A549 (cell line): Measurements from ENCODE around the gene TIMM44. TPM values are rescaled to one million over a fixed set of nuclear protein-coding genes. Genes with fewer than 3 reads are reported as not detected.

Experiments used
- ATAC-seq, 2 experiments: fragments of 200-7000 bp in 1 of 2; fragments of >200 bp in 1 of 2; cut with Nextera tagmentation in 1 of 2; cut with Tn5 transposase in 1 of 2; 3 replicates each; pipeline versions ENCODE4 v1.8.0 to v1.9.1; 2018 to 2020; ENCODE audit warnings: mild to moderate bottlenecking in 1 of 2, moderate library complexity in 1 of 2
- CTCF ChIA-PET: fragments of 300-600 bp; sonication (Branson Sonifier 250); formaldehyde crosslinking; extraction: SDS; loops from one replicate; lab custom pipeline; 2021; ENCODE audit warnings: antibody characterized with exemption, inconsistent platforms; lab: Yijun Ruan, JAX
- POLR2A ChIA-PET: fragments of 350-600 bp; formaldehyde crosslinking; extraction: SDS; loops from one replicate; lab custom pipeline; 2021; ENCODE audit warnings: antibody characterized with exemption, inconsistent platforms; lab: Yijun Ruan, JAX
- DNase-seq, 2 experiments: peaks; one replicate each; pipeline versions ENCODE4 v3.0.0 to v3.0.0-alpha.2; 2011 to 2016; ENCODE audit warnings: low read depth in 1 of 2, low spot score in 1 of 2
- FAIRE-seq: peaks from 2 replicates; lab custom pipeline; 2011; peaks lifted over from hg19 to GRCh38; lab: Jason Lieb, UNC
- H3K27ac ChIP-seq, 2 experiments: fragments of >200 bp; sonication (Bioruptor Twin); formaldehyde crosslinking; 3 replicates each; pipeline ENCODE4 v1.5.1; 2016 to 2017
- H3K4me1 ChIP-seq: fragments of >200 bp; sonication (Bioruptor Twin); formaldehyde crosslinking; 3 replicates; pipeline ENCODE4 v1.6.1; 2016
- H3K4me2 ChIP-seq: fragments of >200 bp; sonication (Bioruptor Twin); formaldehyde crosslinking; 3 replicates; pipeline ENCODE4 v1.6.1; 2016
- H3K4me3 ChIP-seq: fragments of >200 bp; sonication (Bioruptor Twin); formaldehyde crosslinking; 3 replicates; pipeline ENCODE4 v1.5.1; 2016
- H3K9me3 ChIP-seq: fragments of >200 bp; sonication (Bioruptor Twin); formaldehyde crosslinking; 3 replicates; pipeline ENCODE4 v1.6.1; 2016
- ATOH8 ChIP-seq: fragments of 250-450 bp; sonication (Bioruptor Pico); IDR thresholded peaks from 2 replicates; pipeline ENCODE4 v1.5.0; 2020; ENCODE audit warnings: low read depth, mild to moderate bottlenecking, moderate library complexity
- BHLHE40 ChIP-seq: IDR thresholded peaks from 2 replicates; pipeline ENCODE4 v1.6.1; 2012; ENCODE audit warnings: low read depth, low read length, inconsistent platforms
- CBX8 ChIP-seq: fragments of 200-600 bp; sonication (generic); IDR thresholded peaks from 2 replicates; pipeline ENCODE4 v1.6.1; 2016
- CEBPB ChIP-seq, 2 experiments: fragments of >200 bp in 1 of 2; sonication (Bioruptor Twin) in 1 of 2; formaldehyde crosslinking in 1 of 2; IDR thresholded peaks; 2 replicates each; pipeline ENCODE4 v1.6.1; 2012 to 2016
- EHF ChIP-seq: fragments of 250-450 bp; sonication (Bioruptor Pico); IDR thresholded peaks from 2 replicates; pipeline ENCODE4 v1.5.0; 2020; ENCODE audit warnings: mild to moderate bottlenecking
- FOSB ChIP-seq: fragments of 250-450 bp; sonication (Bioruptor Pico); IDR thresholded peaks from 2 replicates; pipeline ENCODE4 v1.5.0; 2020; ENCODE audit warnings: mild to moderate bottlenecking, moderate library complexity
- FOSL2 ChIP-seq, 2 experiments: fragments of 450-650 bp in 1 of 2; fragments of >200 bp in 1 of 2; sonication (Bioruptor Twin) in 1 of 2; formaldehyde crosslinking; IDR thresholded peaks; 2 replicates each; pipeline versions ENCODE4 v1.5.0 to v1.6.1; 2016 to 2020; ENCODE audit warnings: mild to moderate bottlenecking in 1 of 2, moderate library complexity in 1 of 2
- FOXS1 ChIP-seq: fragments of 250-450 bp; sonication (Bioruptor Pico); IDR thresholded peaks from 2 replicates; pipeline ENCODE4 v1.5.0; 2020; ENCODE audit warnings: mild to moderate bottlenecking, moderate library complexity
- HES2 ChIP-seq: fragments of >200 bp; sonication (Bioruptor Twin); formaldehyde crosslinking; IDR thresholded peaks from 2 replicates; pipeline ENCODE4 v1.6.1; 2016
- HOXA7 ChIP-seq: fragments of 250-450 bp; sonication (Bioruptor Pico); IDR thresholded peaks from 2 replicates; pipeline ENCODE4 v1.5.0; 2020; ENCODE audit warnings: mild to moderate bottlenecking, moderate library complexity
- HOXB13 ChIP-seq: fragments of 250-450 bp; sonication (Bioruptor Pico); IDR thresholded peaks from 2 replicates; pipeline ENCODE4 v1.5.0; 2020; ENCODE audit warnings: low read depth, mild to moderate bottlenecking, moderate library complexity
- HOXB5 ChIP-seq: fragments of 250-450 bp; sonication (Bioruptor Pico); IDR thresholded peaks from 2 replicates; pipeline ENCODE4 v1.5.0; 2020; ENCODE audit warnings: mild to moderate bottlenecking, moderate library complexity
- KDM1A ChIP-seq: fragments of 200-600 bp; sonication (generic); IDR thresholded peaks from 2 replicates; pipeline ENCODE4 v1.6.1; 2016; ENCODE audit warnings: low read depth, mild to moderate bottlenecking
- MAX ChIP-seq: IDR thresholded peaks from 2 replicates; pipeline ENCODE4 v1.6.1; 2012
- MAZ ChIP-seq: fragments of 150-350 bp; IDR thresholded peaks from 2 replicates; pipeline ENCODE4 v1.6.1; 2014; ENCODE audit warnings: antibody characterized with exemption, low read depth, low read length, borderline replicate concordance
- NFE2L2 ChIP-seq: fragments of 150-350 bp; conservative IDR thresholded peaks from 2 replicates; pipeline ENCODE4 v1.6.1; 2014; ENCODE audit warnings: low read length
- PBX3 ChIP-seq: IDR thresholded peaks from 2 replicates; pipeline ENCODE4 v1.6.1; 2012
- PHF8 ChIP-seq: fragments of 200-600 bp; sonication (generic); IDR thresholded peaks from 2 replicates; pipeline ENCODE4 v1.6.1; 2016; ENCODE audit warnings: low read depth, mild to moderate bottlenecking, antibody characterized with exemption, moderate library complexity, borderline replicate concordance
- POLR2AphosphoS2 ChIP-seq: conservative IDR thresholded peaks from 2 replicates; pipeline ENCODE4 v1.6.1; 2012; ENCODE audit warnings: low read length, improper control_type of control experiment, inconsistent platforms
- RAD21 ChIP-seq, 2 experiments: fragments of >200 bp in 1 of 2; sonication (Bioruptor Twin) in 1 of 2; formaldehyde crosslinking in 1 of 2; IDR thresholded peaks in 1 of 2; conservative IDR thresholded peaks in 1 of 2; 2 replicates in 1 of 2; 3 replicates in 1 of 2; pipeline ENCODE4 v1.6.1; 2012 to 2018; ENCODE audit warnings: inconsistent platforms in 1 of 2
- REST ChIP-seq: fragments of 200-600 bp; sonication (generic); IDR thresholded peaks from 2 replicates; pipeline ENCODE4 v1.6.1; 2016; ENCODE audit warnings: antibody characterized with exemption, mild to moderate bottlenecking, moderate library complexity
- RFX5 ChIP-seq: fragments of 450-650 bp; IDR thresholded peaks from 2 replicates; pipeline ENCODE4 v1.7.1; 2014; ENCODE audit warnings: antibody characterized with exemption, mild to moderate bottlenecking, moderate library complexity
- RNF2 ChIP-seq: fragments of 200-600 bp; sonication (generic); IDR thresholded peaks from 2 replicates; pipeline ENCODE4 v1.6.1; 2016; ENCODE audit warnings: low read depth, mild to moderate bottlenecking, antibody characterized with exemption, moderate library complexity, borderline replicate concordance
- TFCP2L1 ChIP-seq: fragments of 250-450 bp; sonication (Bioruptor Pico); IDR thresholded peaks from 2 replicates; pipeline ENCODE4 v1.5.0; 2021; ENCODE audit warnings: mild to moderate bottlenecking
- TP53 ChIP-seq: fragments of 250-450 bp; sonication (Bioruptor Pico); IDR thresholded peaks from 2 replicates; pipeline ENCODE4 v1.5.0; 2021; ENCODE audit warnings: mild to moderate bottlenecking, moderate library complexity
- USF2 ChIP-seq: fragments of 450-650 bp; IDR thresholded peaks from 2 replicates; pipeline ENCODE4 v1.6.1; 2014; ENCODE audit warnings: antibody characterized with exemption
- ZC3H11A ChIP-seq: fragments of 450-650 bp; IDR thresholded peaks from 2 replicates; pipeline ENCODE4 v1.6.1; 2014; ENCODE audit warnings: antibody characterized with exemption, mild to moderate bottlenecking
- ZSCAN20 ChIP-seq: fragments of 250-450 bp; sonication (Bioruptor Pico); IDR thresholded peaks from 2 replicates; pipeline ENCODE4 v1.8.0; 2022; ENCODE audit warnings: mild to moderate bottlenecking, moderate library complexity
- WGBS: methylation state at CpG from one replicate; pipeline ENCODE4 v1.1.6; 2017; ENCODE audit errors: missing lambda C conversion rate; 5-methylcytosine and 5-hydroxymethylcytosine counted together
- polyA plus RNA-seq, 4 experiments: library from polyadenylated mRNA; depleted of rRNA in 3 of 4; stranded (reverse); fragments of >200 nt; fragmentation: RNase III in 1 of 4; extraction: RNeasy Plus Mini Kit Qiagen cat#74134 plus additional on column Dnase treatment in 1 of 4; gene quantifications; 2 replicates in 3 of 4; 3 replicates in 1 of 4; pipeline ENCODE4 v1.2.3, GENCODE V29; 2011 to 2017

The TIMM44 gene
- polyA plus RNA-seq, 2 of the 4 experiments (the other 2 are of a cell fraction): 29.7 to 53.2 TPM

GRCh38 chr19:7932930-7933300 is 10.6 kb downstream of the TIMM44 start:
- Histone ChIP-seq H3K27ac (no peak overlapping the region), H3K4me2 (no peak overlapping the region), H3K4me1 (peaks cover 17% of the 10 kb centered on the region), H3K4me3 (no peak overlapping the region), H3K9me3 (no peaks in the 10 kb centered on the region)
- ATAC-seq (no peak), DNase-seq (no peak), FAIRE-seq (no peak)
- WGBS: 95% methylated on average over 5 of the region's 10 CpGs
- ChIA-PET CTCF (interaction anchor here (5.7 kb wide), 1 partner anchor 10 kb away, joined by 56 read pairs; the partner anchor contains the start of gene TIMM44), POLR2A (no interaction called here)
- TF ChIP-seq USF2 (no peak), ZSCAN20 (CRISPR knock-in tag) (no peak), MAZ (no peak), HOXA7 (no peak), TFCP2L1 (CRISPR knock-in tag) (no peak), BHLHE40 (no peak), EHF (CRISPR knock-in tag) (no peak), PBX3 (no peak), HOXB5 (no peak), CEBPB (IDR thresholded peaks at IDR 0.05) (no peak), HOXB13 (CRISPR knock-in tag) (no peak), ATOH8 (CRISPR knock-in tag) (no peak), POLR2AphosphoS2 (no peak), ZC3H11A (no peak), FOSB (CRISPR knock-in tag) (no peak), TP53 (CRISPR knock-in tag) (no peak), MAX (no peak), HES2 (no peak), PHF8 (no peak), REST (no peak)

- 88% methylated on average over 16 of the region's 32 CpGs for WGBS
- no peak for ATAC-seq
- no peak overlapping the region for H3K4me3 ChIP-seq
- no peak for DNase-seq
- ChIA-PET CTCF (interaction anchor here (1.1 to 5.7 kb wide), 2 partner anchors 10 to 38 kb away, joined by 3 to 56 read pairs; partner anchors contain the start of gene TIMM44), POLR2A (no interaction called here)
- no peaks in the 10 kb centered on the region for H3K9me3 ChIP-seq
- H3K27ac ChIP-seq: no peak overlapping the region
- no peak overlapping the region for H3K4me2 ChIP-seq
- no peak for FAIRE-seq
- H3K4me1 ChIP-seq: peaks cover 17% of the 10 kb centered on the region
- TF ChIP-seq NFE2L2: no peak
- no peak for TF ChIP-seq CBX8
- TF ChIP-seq RAD21 (conservative IDR thresholded peaks at IDR 0.05 in 1 of 2, IDR thresholded peaks at IDR 0.05 in 1 of 2): no peak
- no peak for TF ChIP-seq FOXS1
- TF ChIP-seq PBX3: no peak
- no peak for TF ChIP-seq RFX5
- TF ChIP-seq RNF2: no peak
- TF ChIP-seq HOXA7: no peak
- no peak for TF ChIP-seq POLR2AphosphoS2
- TF ChIP-seq KDM1A: no peak
- no peak for TF ChIP-seq EHF (CRISPR knock-in tag)
- TF ChIP-seq FOSL2 (IDR thresholded peaks at IDR 0.05): no peak
- no peak for TF ChIP-seq FOSL2 (CRISPR knock-in tag; IDR thresholded peaks at IDR 0.05)
Observed at GRCh38 chr19:7932276-7932929, 11.1 kb downstream of the TIMM44 start.
